Measurements from ENCODE around the gene MAP3K19. TPM values are rescaled to one million over a fixed set of nuclear protein-coding genes. Genes with fewer than 3 reads are reported as not detected.
"Not testable (repeated sequence)": the region's sequence is repeated elsewhere in the genome, so short reads cannot be mapped to it uniquely, and the experiment has no call there.

MAP3K19 gene
- total and polyA plus RNA-seq, 7 donors = not detected

- DNase-seq = no peak
Measured at GRCh38 chr2:134979221-134979620, 68.0 kb downstream of the MAP3K19 start.

GRCh38 chr2:134977104-134977503 is 70.1 kb downstream of the MAP3K19 start:
- intact Hi-C loops (cut with DNase I); H3K27me3 ChIP-seq; H3K36me3 ChIP-seq; H3K9me3 ChIP-seq; H3K4me1 ChIP-seq; DNase-seq; H3K27ac ChIP-seq; H3K4me3 ChIP-seq: not testable (repeated sequence)
- WGBS, 2 donors = 88 to 90% methylated on average over 5 of the region's 5 CpGs

More at GRCh38 chr2:134979221-134979620, 68.0 kb downstream of the MAP3K19 start:
- Histone ChIP-seq H3K27ac (no peak overlapping the region), H3K36me3 (no peaks in the 10 kb centered on the region), H3K4me3 (no peak overlapping the region), H3K9me3 (no peaks in the 10 kb centered on the region), H3K4me1 (no peaks in the 10 kb centered on the region), H3K27me3 (no peaks in the 10 kb centered on the region)
- no peak for TF ChIP-seq EP300 (IDR thresholded peaks at IDR 0.05)
- TF ChIP-seq POLR2AphosphoS5 (IDR thresholded peaks at IDR 0.05) = no peak
- no peak for TF ChIP-seq POLR2A (IDR thresholded peaks at IDR 0.05)
- TF ChIP-seq, protein P1, sequence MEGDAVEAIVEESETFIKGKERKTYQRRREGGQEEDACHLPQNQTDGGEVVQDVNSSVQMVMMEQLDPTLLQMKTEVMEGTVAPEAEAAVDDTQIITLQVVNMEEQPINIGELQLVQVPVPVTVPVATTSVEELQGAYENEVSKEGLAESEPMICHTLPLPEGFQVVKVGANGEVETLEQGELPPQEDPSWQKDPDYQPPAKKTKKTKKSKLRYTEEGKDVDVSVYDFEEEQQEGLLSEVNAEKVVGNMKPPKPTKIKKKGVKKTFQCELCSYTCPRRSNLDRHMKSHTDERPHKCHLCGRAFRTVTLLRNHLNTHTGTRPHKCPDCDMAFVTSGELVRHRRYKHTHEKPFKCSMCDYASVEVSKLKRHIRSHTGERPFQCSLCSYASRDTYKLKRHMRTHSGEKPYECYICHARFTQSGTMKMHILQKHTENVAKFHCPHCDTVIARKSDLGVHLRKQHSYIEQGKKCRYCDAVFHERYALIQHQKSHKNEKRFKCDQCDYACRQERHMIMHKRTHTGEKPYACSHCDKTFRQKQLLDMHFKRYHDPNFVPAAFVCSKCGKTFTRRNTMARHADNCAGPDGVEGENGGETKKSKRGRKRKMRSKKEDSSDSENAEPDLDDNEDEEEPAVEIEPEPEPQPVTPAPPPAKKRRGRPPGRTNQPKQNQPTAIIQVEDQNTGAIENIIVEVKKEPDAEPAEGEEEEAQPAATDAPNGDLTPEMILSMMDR (IDR thresholded peaks at IDR 0.05) = no peak
- 18 to 59% methylated on average over 4 of the region's 4 CpGs for WGBS, 2 donors
- intact Hi-C loops (cut with DNase I) = no loop called here

- Histone ChIP-seq H3K9me3 (no peaks in the 10 kb centered on the region), H3K4me3 (no peak overlapping the region), H3K27ac (no peak overlapping the region), H3K27me3 (no peaks in the 10 kb centered on the region), H3K36me3 (no peaks in the 10 kb centered on the region), H3K4me1 (no peaks in the 10 kb centered on the region)
- TF ChIP-seq, protein P1 (IDR thresholded peaks at IDR 0.05) = no peak
- TF ChIP-seq EP300 (IDR thresholded peaks at IDR 0.05) = no peak
- no peak for TF ChIP-seq POLR2A (IDR thresholded peaks at IDR 0.05)
- TF ChIP-seq POLR2AphosphoS5 (IDR thresholded peaks at IDR 0.05) = no peak
- intact Hi-C loops (cut with DNase I) = no loop called here
- DNase-seq = no peak
- WGBS, 2 donors = 65 to 88% methylated on average over 3 of the region's 3 CpGs
Measured at GRCh38 chr2:134976074-134976702, 71.1 kb downstream of the MAP3K19 start.

- H3K27me3 ChIP-seq = no peaks in the 10 kb centered on the region
- H3K9me3 ChIP-seq = no peaks in the 10 kb centered on the region
- TF ChIP-seq POLR2AphosphoS5 (IDR thresholded peaks at IDR 0.05) = no peak
- TF ChIP-seq POLR2A (IDR thresholded peaks at IDR 0.05) = no peak
- H3K4me1 ChIP-seq = no peaks in the 10 kb centered on the region
- H3K4me3 ChIP-seq = no peak overlapping the region
- H3K27ac ChIP-seq = no peak overlapping the region
- no peaks in the 10 kb centered on the region for H3K36me3 ChIP-seq
- WGBS, 2 donors = 89 to 93% methylated on average over 6 of the region's 6 CpGs
- DNase-seq = no peak
- intact Hi-C loops (cut with DNase I) = no loop called here
Measured at GRCh38 chr2:134975281-134976009, 71.8 kb downstream of the MAP3K19 start.

GRCh38 chr2:134973241-134974138 is 73.8 kb downstream of the MAP3K19 start:
- intact Hi-C loops (cut with DNase I) = no loop called here
- no peaks in the 10 kb centered on the region for H3K4me1 ChIP-seq
- no peak overlapping the region for H3K4me3 ChIP-seq
- no peaks in the 10 kb centered on the region for H3K36me3 ChIP-seq
- WGBS, 2 donors = 71 to 92% methylated on average over 2 of the region's 2 CpGs
- TF ChIP-seq POLR2A (IDR thresholded peaks at IDR 0.05) (no peak), POLR2AphosphoS5 (IDR thresholded peaks at IDR 0.05) (no peak), EP300 (IDR thresholded peaks at IDR 0.05) (no peak)
- TF ChIP-seq, protein P1 (IDR thresholded peaks at IDR 0.05) = no peak
- DNase-seq = no peak
- H3K27me3 ChIP-seq = no peaks in the 10 kb centered on the region
- H3K27ac ChIP-seq = no peak overlapping the region
- no peaks in the 10 kb centered on the region for H3K9me3 ChIP-seq

GRCh38 chr2:134967166-134967565 is 80.1 kb downstream of the MAP3K19 start:
- H3K4me3 ChIP-seq; H3K27ac ChIP-seq; H3K27me3 ChIP-seq; H3K9me3 ChIP-seq; DNase-seq; H3K36me3 ChIP-seq; intact Hi-C loops (cut with DNase I); H3K4me1 ChIP-seq: not testable (repeated sequence)
- WGBS, 2 donors = 65 to 90% methylated on average over 10 of the region's 10 CpGs

All from sigmoid colon (tissue), 7 donors.